Mesendoderm (in vitro differentiated cells): Measurements from ENCODE around the gene GBGT1.
A peak's percentile ranks its signal among the peaks of the same experiment; 100 is the strongest.

ENCODE experiments used
- DNase-seq: peaks from one replicate; pipeline ENCODE4 v3.0.0; 2013
- H2AK5ac ChIP-seq: 2 replicates; pipeline ENCODE4 v1.6.1; 2013; ENCODE audit warnings: low read length, inconsistent platforms
- H2BK120ac ChIP-seq: 2 replicates; pipeline ENCODE4 v1.6.1; 2013; ENCODE audit warnings: low read depth, mild to moderate bottlenecking, low read length, moderate library complexity, mixed read lengths
- H2BK15ac ChIP-seq: replicated peaks from 2 replicates; pipeline ENCODE4 v1.6.1; 2013; ENCODE audit warnings: low read depth, mild to moderate bottlenecking, moderate library complexity
- H2BK5ac ChIP-seq: 2 replicates; pipeline ENCODE4 v1.6.1; 2013; ENCODE audit warnings: low read length, inconsistent platforms
- H3K18ac ChIP-seq: 2 replicates; pipeline ENCODE4 v1.6.1; 2013; ENCODE audit warnings: mild to moderate bottlenecking, low read length, mixed read lengths
- H3K23ac ChIP-seq: one replicate; pipeline ENCODE4 v1.6.1; 2013; ENCODE audit warnings: low read length
- H3K27ac ChIP-seq: 2 replicates; pipeline ENCODE4 v1.5.1; 2013; ENCODE audit warnings: low read depth, mild to moderate bottlenecking, inconsistent platforms, low read length, moderate library complexity
- H3K27me3 ChIP-seq: 2 replicates; pipeline ENCODE4 v1.6.1; 2013; ENCODE audit warnings: low read length, control low read depth, mild to moderate bottlenecking, inconsistent platforms; ENCODE audit not compliant: insufficient read depth, poor library complexity
- H3K36me3 ChIP-seq: 2 replicates; pipeline ENCODE4 v1.6.1; 2013; ENCODE audit warnings: low read length, inconsistent platforms; ENCODE audit not compliant: control insufficient read depth, insufficient read depth
- H3K4ac ChIP-seq: one replicate; pipeline ENCODE4 v1.6.1; 2013; ENCODE audit warnings: low read depth, mild to moderate bottlenecking, low read length, moderate library complexity
- H3K4me1 ChIP-seq: 2 replicates; pipeline ENCODE4 v1.6.1; 2013; ENCODE audit warnings: low read depth, low read length, inconsistent platforms; ENCODE audit not compliant: control insufficient read depth
- H3K4me2 ChIP-seq: 2 replicates; pipeline ENCODE4 v1.6.1; 2013; ENCODE audit warnings: low read length
- H3K4me3 ChIP-seq: 2 replicates; pipeline ENCODE4 v1.5.1; 2013; ENCODE audit warnings: mild to moderate bottlenecking, low read length
- H3K56ac ChIP-seq: one replicate; pipeline ENCODE4 v1.6.1; 2013; ENCODE audit warnings: low read length
- H3K79me1 ChIP-seq: 2 replicates; pipeline ENCODE4 v1.6.1; 2013; ENCODE audit warnings: low read length, inconsistent platforms
- H3K79me2 ChIP-seq: 2 replicates; pipeline ENCODE4 v1.6.1; 2013; ENCODE audit warnings: mild to moderate bottlenecking, low read length; ENCODE audit not compliant: control insufficient read depth, insufficient read depth
- H3K9ac ChIP-seq: 2 replicates; pipeline ENCODE4 v1.6.1; 2013; ENCODE audit warnings: low read length, inconsistent platforms
- H4K5ac ChIP-seq: one replicate; pipeline ENCODE4 v1.6.1; 2013; ENCODE audit warnings: low read length
- H4K8ac ChIP-seq: one replicate; pipeline ENCODE4 v1.6.1; 2013; ENCODE audit warnings: low read depth, mild to moderate bottlenecking, control low read depth, low read length, moderate library complexity
- WGBS: extraction: QIAGEN DNeasy Blood & Tissue Kit; methylation state at CpG from one replicate; pipeline ENCODE4 v1.1.7; 2013; ENCODE audit warnings: low lambda C conversion rate, missing lambda C conversion rate; ENCODE audit not compliant: insufficient coverage; ENCODE audit errors: extremely low coverage; 5-methylcytosine and 5-hydroxymethylcytosine counted together

GBGT1 gene

GRCh38 chr9:133121198-133121914 is 42.4 kb downstream of the GBGT1 start, which contains the start of gene RALGDS:
Gene RALGDS (minus strand): TSS chr9:133121240. CDS start chr9:133121154, 86 bp downstream.
- H3K4ac ChIP-seq, result no peak within 1 kb of the TSS
- H4K5ac ChIP-seq, result no peak within 1 kb of the TSS
- peak within 1 kb of the TSS; percentile 74 for H3K4me2 ChIP-seq
- H2BK120ac ChIP-seq, result no peak within 1 kb of the TSS
- peak within 1 kb of the TSS; percentile 66 for H3K23ac ChIP-seq
- peak within 1 kb of the TSS; percentile 25 for H3K18ac ChIP-seq
- H3K27me3 ChIP-seq, result no peaks in the 10 kb centered on the region
- DNase-seq, result peak; percentile 90
- H3K4me1 ChIP-seq, result no peaks in the 10 kb centered on the region
- H3K36me3 ChIP-seq, result no peaks in the 10 kb centered on the region
- H3K56ac ChIP-seq, result peak within 1 kb of the TSS; percentile 91
- H3K4me3 ChIP-seq, result peak within 1 kb of the TSS; percentile 46
- no peak within 1 kb of the TSS for H4K8ac ChIP-seq
- H2AK5ac ChIP-seq, result no peak within 1 kb of the TSS
- no peak within 1 kb of the TSS for H2BK5ac ChIP-seq
- no peak within 1 kb of the TSS for H2BK15ac ChIP-seq
- whole genome bisulfite sequencing, result no CpG with 5 or more reads among the region's 53 CpGs
- no peak within 1 kb of the TSS for H3K27ac ChIP-seq
- H3K79me1 ChIP-seq, result no peaks in the 10 kb centered on the region
- H3K9ac ChIP-seq, result peak within 1 kb of the TSS; percentile 76
- H3K79me2 ChIP-seq, result no peaks in the 10 kb centered on the region

GRCh38 chr9:133120501-133121197 is 43.1 kb downstream of the GBGT1 start:
- peak overlapping the region; percentile 76 for H3K9ac ChIP-seq
- no peaks in the 10 kb centered on the region for H3K79me1 ChIP-seq
- H3K56ac ChIP-seq, result peak overlapping the region; percentile 91
- H3K18ac ChIP-seq, result peak overlapping the region; percentile 25
- no peak overlapping the region for H2AK5ac ChIP-seq
- H3K4me2 ChIP-seq, result peak overlapping the region; percentile 74
- H2BK120ac ChIP-seq, result no peak overlapping the region
- H3K79me2 ChIP-seq, result no peaks in the 10 kb centered on the region
- no peak overlapping the region for H2BK5ac ChIP-seq
- H3K4ac ChIP-seq, result no peak overlapping the region
- no peaks in the 10 kb centered on the region for H3K36me3 ChIP-seq
- WGBS, result no CpG with 5 or more reads among the region's 66 CpGs
- H3K4me3 ChIP-seq, result peak overlapping the region; percentile 46
- DNase-seq, result no peak
- no peak overlapping the region for H3K27ac ChIP-seq
- no peak overlapping the region for H4K5ac ChIP-seq
- no peak overlapping the region for H2BK15ac ChIP-seq
- H4K8ac ChIP-seq, result no peak overlapping the region
- peak overlapping the region; percentile 66 for H3K23ac ChIP-seq
- no peaks in the 10 kb centered on the region for H3K4me1 ChIP-seq
- H3K27me3 ChIP-seq, result no peaks in the 10 kb centered on the region

GRCh38 chr9:133119846-133120500 is 43.7 kb downstream of the GBGT1 start:
- Histone ChIP-seq H3K4me2 (peak overlapping the region; percentile 74), H3K23ac (no peak overlapping the region), H3K18ac (no peak overlapping the region), H3K36me3 (no peaks in the 10 kb centered on the region), H3K79me2 (no peaks in the 10 kb centered on the region), H3K4me1 (no peaks in the 10 kb centered on the region), H3K4ac (no peak overlapping the region), H3K79me1 (no peaks in the 10 kb centered on the region), H2BK120ac (no peak overlapping the region), H2BK5ac (no peak overlapping the region), H2AK5ac (no peak overlapping the region), H4K8ac (no peak overlapping the region), H2BK15ac (no peak overlapping the region), H3K9ac (peak overlapping the region; percentile 76), H3K27ac (no peak overlapping the region), H3K56ac (peak overlapping the region; percentile 91), H3K4me3 (no peak overlapping the region), H3K27me3 (no peaks in the 10 kb centered on the region), H4K5ac (no peak overlapping the region)
- no CpG with 5 or more reads among the region's 21 CpGs for WGBS
- no peak for DNase-seq

DNA sequence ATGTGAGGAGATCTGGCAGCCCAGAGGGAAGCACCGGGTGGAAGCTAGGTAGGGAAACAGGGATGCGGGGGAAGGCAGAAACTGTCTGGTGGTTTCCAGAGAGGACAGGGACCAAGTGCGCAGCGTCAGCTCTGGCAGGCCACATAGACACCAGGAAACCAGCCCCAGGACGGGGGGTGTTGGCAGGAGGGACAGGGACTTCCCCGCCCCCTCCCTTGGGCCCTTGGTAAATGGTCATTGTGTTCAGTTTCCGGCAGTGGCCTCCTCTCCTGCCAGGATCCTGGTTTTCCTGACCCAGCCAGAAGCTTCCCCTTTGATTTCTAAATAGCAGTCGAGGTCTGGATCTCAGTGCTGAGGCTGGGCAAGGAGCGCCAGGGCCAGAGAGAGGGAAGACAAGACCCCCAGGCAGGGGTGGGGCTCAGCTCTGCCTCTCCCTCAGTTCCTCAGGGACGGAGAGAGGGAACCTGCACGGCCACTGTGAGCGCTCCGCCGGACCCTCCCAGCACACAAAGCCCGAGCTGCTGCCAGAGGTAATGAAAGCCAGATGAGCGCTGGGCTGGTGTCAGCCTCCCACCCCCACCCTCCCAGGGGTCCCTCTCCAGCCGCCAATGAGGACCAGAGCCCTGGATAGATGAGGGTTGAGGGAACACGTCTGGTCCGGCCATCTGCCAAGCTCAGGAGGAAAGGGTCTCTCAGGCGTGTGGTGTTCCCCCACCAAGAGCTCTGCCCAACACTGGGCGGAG is 44.4 kb downstream of the GBGT1 start:
- no peaks in the 10 kb centered on the region for H3K79me1 ChIP-seq
- H3K56ac ChIP-seq, result no peak overlapping the region
- no peak overlapping the region for H3K27ac ChIP-seq
- no peaks in the 10 kb centered on the region for H3K36me3 ChIP-seq
- no peak overlapping the region for H3K4ac ChIP-seq
- no CpG with 5 or more reads among the region's 21 CpGs for WGBS
- H4K5ac ChIP-seq, result no peak overlapping the region
- H2BK5ac ChIP-seq, result no peak overlapping the region
- H3K4me1 ChIP-seq, result no peaks in the 10 kb centered on the region
- H3K4me2 ChIP-seq, result no peak overlapping the region
- no peak overlapping the region for H2BK15ac ChIP-seq
- no peak overlapping the region for H3K4me3 ChIP-seq
- H3K23ac ChIP-seq, result no peak overlapping the region
- H3K18ac ChIP-seq, result no peak overlapping the region
- no peaks in the 10 kb centered on the region for H3K79me2 ChIP-seq
- DNase-seq, result no peak
- no peak overlapping the region for H2AK5ac ChIP-seq
- peak overlapping the region; percentile 9 for H3K9ac ChIP-seq
- H2BK120ac ChIP-seq, result no peak overlapping the region
- H3K27me3 ChIP-seq, result no peaks in the 10 kb centered on the region
- H4K8ac ChIP-seq, result no peak overlapping the region

GRCh38 chr9:133118568-133118967 is 45.1 kb downstream of the GBGT1 start:
- Histone ChIP-seq H3K79me2 (no peaks in the 10 kb centered on the region), H3K4ac (no peak overlapping the region), H3K4me1 (no peaks in the 10 kb centered on the region), H3K4me2 (no peak overlapping the region), H3K9ac (no peak overlapping the region), H4K8ac (no peak overlapping the region), H3K23ac (no peak overlapping the region), H3K4me3 (no peak overlapping the region), H3K27ac (no peak overlapping the region), H2BK5ac (no peak overlapping the region), H2AK5ac (no peak overlapping the region), H3K36me3 (no peaks in the 10 kb centered on the region), H3K18ac (no peak overlapping the region), H2BK120ac (no peak overlapping the region), H2BK15ac (no peak overlapping the region), H4K5ac (no peak overlapping the region), H3K27me3 (no peaks in the 10 kb centered on the region), H3K56ac (no peak overlapping the region), H3K79me1 (no peaks in the 10 kb centered on the region)
- no CpG with 5 or more reads among the region's 3 CpGs for WGBS
- no peak for DNase-seq
